PC-3 (cell line): ENCODE data around the gene ZBTB7A.

Experiments used
- EZH2 ChIP-seq: fragments of 300-600 bp; sonication (generic); IDR thresholded peaks from one replicate; pipeline ENCODE4 v1.6.1; 2017; ENCODE audit warnings: antibody characterized with exemption, mild to moderate bottlenecking, low read length; ENCODE audit not compliant: unreplicated experiment
- EZH2phosphoT487 ChIP-seq: fragments of 300-600 bp; sonication (generic); IDR thresholded peaks from 2 replicates; pipeline ENCODE4 v1.6.1; 2018; ENCODE audit warnings: mild to moderate bottlenecking, antibody characterized with exemption, low read length, borderline replicate concordance
- TF ChIP-seq, protein P1 (sequence below): fragments of 300-600 bp; sonication (generic); conservative IDR thresholded peaks from 2 replicates; pipeline ENCODE4 v1.5.1; 2017; ENCODE audit warnings: antibody characterized with exemption, low read depth, mild to moderate bottlenecking, low read length

DNA sequence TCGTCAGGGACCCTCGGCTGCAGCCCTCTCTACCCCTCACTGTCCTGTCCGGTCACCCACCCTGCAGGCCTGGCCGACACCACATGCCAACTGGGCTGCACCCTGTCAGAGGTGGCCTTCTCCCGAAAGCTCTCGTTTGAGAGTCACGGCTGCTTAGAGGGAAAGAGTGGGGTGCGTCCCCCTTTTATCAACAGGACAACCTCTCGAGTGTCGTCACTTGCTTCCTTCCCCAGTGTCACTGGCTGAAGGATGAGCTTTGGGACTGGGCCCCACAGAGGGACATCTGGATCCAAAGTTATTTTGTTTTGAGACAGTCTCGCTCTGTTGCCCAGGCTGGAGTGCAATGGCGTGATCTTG, 28.8 kb upstream of the ZBTB7A start:
- TF ChIP-seq EZH2phosphoT487: no peak
- TF ChIP-seq, protein P1, sequence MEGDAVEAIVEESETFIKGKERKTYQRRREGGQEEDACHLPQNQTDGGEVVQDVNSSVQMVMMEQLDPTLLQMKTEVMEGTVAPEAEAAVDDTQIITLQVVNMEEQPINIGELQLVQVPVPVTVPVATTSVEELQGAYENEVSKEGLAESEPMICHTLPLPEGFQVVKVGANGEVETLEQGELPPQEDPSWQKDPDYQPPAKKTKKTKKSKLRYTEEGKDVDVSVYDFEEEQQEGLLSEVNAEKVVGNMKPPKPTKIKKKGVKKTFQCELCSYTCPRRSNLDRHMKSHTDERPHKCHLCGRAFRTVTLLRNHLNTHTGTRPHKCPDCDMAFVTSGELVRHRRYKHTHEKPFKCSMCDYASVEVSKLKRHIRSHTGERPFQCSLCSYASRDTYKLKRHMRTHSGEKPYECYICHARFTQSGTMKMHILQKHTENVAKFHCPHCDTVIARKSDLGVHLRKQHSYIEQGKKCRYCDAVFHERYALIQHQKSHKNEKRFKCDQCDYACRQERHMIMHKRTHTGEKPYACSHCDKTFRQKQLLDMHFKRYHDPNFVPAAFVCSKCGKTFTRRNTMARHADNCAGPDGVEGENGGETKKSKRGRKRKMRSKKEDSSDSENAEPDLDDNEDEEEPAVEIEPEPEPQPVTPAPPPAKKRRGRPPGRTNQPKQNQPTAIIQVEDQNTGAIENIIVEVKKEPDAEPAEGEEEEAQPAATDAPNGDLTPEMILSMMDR: no peak
- no peak for TF ChIP-seq EZH2
